GM12865 (cell line): ENCODE data around the gene PNPLA7.
A peak's percentile ranks its signal among the peaks of the same experiment; 100 is the strongest.

Experiments used
- DNase-seq: peaks from one replicate; pipeline ENCODE4 v3.0.0; 2010; ENCODE audit warnings: low read depth
- H3K4me3 ChIP-seq: 2 replicates; pipeline ENCODE4 v1.5.1; 2011; ENCODE audit warnings: mild to moderate bottlenecking, low read depth, low read length, control low read depth
- CTCF ChIP-seq: IDR thresholded peaks from 2 replicates; pipeline ENCODE4 v1.5.1; 2011; ENCODE audit warnings: low read length, control low read depth, low read depth, inconsistent platforms; ENCODE audit not compliant: insufficient read depth; ENCODE audit errors: missing control alignments

PNPLA7 gene

GRCh38 chr9:137459601-137460362 is 90.4 kb downstream of the PNPLA7 start:
- peak overlapping the region; percentile 49 for H3K4me3 ChIP-seq
- TF ChIP-seq CTCF, result no peak
- DNase-seq, result no peak

- peak; percentile 94 for DNase-seq
- H3K4me3 ChIP-seq, result peak within 1 kb of the TSS; percentile 70
- no peak for TF ChIP-seq CTCF
Measured at GRCh38 chr9:137459152-137459600, 91.0 kb downstream of the PNPLA7 start, which contains the start of gene NSMF. NSMF (minus strand) TSS chr9:137459334; CDS start chr9:137459102, 232 bp downstream.

GRCh38 chr9:137458194-137459151 is 91.7 kb downstream of the PNPLA7 start:
- peak overlapping the region; percentile 70 for H3K4me3 ChIP-seq
- TF ChIP-seq CTCF, result no peak
- DNase-seq, result no peak

GRCh38 chr9:137457406-137458193 is 92.6 kb downstream of the PNPLA7 start:
- no peak for DNase-seq
- TF ChIP-seq CTCF, result no peak
- H3K4me3 ChIP-seq, result no peak overlapping the region

- TF ChIP-seq CTCF, result no peak
- no peak for DNase-seq
- no peak overlapping the region for H3K4me3 ChIP-seq
Measured at GRCh38 chr9:137456864-137457405, 93.3 kb downstream of the PNPLA7 start.
